Right ventricle myocardium superior (tissue), 1 donor: ENCODE data around the gene PDLIM4. TPM values are rescaled to one million over a fixed set of nuclear protein-coding genes. Genes with fewer than 3 reads are reported as not detected.

Experiments
- ATAC-seq: fragments of 200-7000 bp; cut with Tn5 transposase; one replicate; pipeline ENCODE4 v1.9.1; 2020; ENCODE audit warnings: mild to moderate bottlenecking; ENCODE audit not compliant: poor library complexity
- DNase-seq: peaks from one replicate; pipeline ENCODE4 v3.0.0-alpha.2; 2020
- intact Hi-C: fragments of 100-400 bp; cut with DNase I; formaldehyde crosslinking; loops from one replicate; pipeline ENCODE4 v1.11.2; 2022
- total RNA-seq: library from RNA; stranded (reverse); fragmentation: NEBNext Ultra II Directional; extraction: Animal tissue kit (Norgen Biotek cat#: 25700); gene quantifications from one replicate; pipeline ENCODE4 v1.2.1, GENCODE V29; 2021
- donor health status: DM: no; HTN: yes; CAD: no; lungs with severe emphysema.

The PDLIM4 gene
- total RNA-seq, 1 donor from 2014 or later: 5.2 TPM

DNA sequence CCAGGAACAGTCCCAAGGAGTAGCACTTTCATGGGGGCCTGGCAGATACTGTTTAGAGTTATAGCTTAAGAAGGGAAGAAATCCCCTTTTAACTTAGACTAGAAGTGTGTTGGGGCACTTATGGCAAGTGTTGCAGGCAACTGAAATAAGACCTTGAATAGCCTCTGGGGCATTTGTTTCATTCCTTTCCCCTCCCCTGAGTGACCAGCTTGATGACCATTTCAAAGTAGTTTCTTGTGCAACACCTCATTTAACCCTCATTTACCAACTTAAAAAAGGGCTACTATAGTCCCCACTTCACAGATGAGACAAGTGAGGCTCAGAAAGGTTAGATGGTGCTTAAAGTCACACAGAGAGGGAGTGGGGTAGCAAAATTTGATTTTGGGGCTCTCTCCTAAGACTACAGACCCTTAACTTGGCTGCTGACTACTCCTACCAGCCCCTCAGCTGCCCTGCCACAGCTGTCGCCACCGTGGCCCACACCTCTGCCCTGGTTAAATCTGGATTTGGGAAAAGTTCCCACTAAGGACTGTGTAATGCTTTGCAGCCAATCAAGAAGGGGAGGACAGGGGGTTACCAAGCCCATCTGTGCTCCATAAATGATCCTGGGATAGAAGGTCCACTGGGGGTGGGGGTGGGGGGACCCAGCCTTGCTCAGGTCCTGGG lies 5.5 kb downstream of the PDLIM4 start:
- DNase-seq: no peak
- intact Hi-C loops: no loop called here
- ATAC-seq: no peak

DNA sequence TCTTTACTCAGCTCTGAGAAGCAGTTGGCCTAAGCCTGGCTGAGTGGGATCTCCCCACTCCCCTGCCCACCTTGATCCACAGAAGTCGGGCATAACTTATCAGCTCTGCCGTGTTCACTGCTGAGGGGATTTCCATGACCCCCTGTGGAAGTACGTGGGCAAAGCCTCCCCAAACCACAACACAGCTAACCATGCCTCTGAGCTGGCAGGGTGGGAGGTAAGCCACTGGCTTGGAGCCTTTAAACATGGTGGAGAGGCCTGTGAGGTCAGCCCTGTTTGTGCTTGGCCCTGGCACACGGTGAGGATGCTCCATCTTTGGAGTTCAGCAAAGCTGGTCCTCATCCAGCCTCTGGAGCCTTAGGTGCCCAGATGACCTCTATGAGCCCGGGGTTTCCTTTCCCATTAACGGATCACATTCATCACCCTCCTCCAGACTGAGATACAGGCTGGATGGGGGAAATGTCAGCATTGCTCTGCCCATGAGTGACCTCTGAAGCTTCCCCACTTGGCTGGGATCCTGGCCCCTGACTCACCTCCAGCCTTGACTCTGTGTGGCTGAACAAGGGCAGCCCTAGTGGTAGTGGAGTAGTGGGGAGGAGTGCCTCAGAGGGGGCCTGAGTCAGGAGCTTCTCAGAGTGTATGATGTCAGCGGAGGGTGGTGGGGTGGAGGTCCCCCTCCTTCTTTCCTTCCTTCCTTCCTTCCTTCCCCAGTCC lies 6.2 kb downstream of the PDLIM4 start:
- intact Hi-C loops: no loop called here

DNA sequence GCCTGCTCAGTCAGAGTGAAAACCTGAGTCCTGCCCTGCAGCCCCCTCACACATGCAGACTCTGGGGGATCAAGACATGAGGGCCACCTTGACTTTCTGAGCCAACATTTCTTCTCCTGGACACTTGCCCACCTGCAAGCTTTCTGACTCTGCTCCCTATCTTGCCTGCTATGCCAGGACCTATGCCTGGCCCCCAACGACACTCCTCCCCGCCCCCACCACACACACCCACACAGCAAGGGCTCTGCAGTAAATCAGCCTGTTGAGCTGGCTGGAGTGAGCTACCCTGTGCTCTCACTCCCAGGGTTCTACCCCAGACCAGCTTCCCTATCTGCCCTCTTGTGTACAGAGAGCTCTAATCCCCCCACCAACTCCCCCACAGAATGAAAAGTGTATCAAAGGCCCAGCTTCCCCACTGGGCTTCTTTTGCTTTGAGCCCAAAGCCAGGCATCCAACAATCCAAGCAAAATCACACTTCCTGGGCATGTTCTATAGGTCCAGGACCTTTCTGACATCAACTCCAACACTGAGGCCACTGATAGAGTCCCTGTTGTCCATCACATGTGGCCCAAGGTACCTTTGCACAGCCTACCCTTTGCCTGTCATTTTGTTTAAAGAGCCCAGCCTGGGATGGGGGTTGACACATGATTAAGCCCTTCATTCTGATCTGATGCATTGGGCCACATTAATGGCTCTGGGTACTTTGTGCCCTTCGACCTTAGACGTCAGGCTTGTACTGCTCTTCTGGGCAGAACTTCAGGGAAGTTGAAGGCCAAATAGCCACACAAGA lies 7.2 kb downstream of the PDLIM4 start:
- ATAC-seq (no peak), DNase-seq (no peak)
- intact Hi-C loops: no loop called here

More for the DNA sequence above, 6.2 kb downstream of the PDLIM4 start:
- no peak for ATAC-seq
- DNase-seq: no peak

DNA sequence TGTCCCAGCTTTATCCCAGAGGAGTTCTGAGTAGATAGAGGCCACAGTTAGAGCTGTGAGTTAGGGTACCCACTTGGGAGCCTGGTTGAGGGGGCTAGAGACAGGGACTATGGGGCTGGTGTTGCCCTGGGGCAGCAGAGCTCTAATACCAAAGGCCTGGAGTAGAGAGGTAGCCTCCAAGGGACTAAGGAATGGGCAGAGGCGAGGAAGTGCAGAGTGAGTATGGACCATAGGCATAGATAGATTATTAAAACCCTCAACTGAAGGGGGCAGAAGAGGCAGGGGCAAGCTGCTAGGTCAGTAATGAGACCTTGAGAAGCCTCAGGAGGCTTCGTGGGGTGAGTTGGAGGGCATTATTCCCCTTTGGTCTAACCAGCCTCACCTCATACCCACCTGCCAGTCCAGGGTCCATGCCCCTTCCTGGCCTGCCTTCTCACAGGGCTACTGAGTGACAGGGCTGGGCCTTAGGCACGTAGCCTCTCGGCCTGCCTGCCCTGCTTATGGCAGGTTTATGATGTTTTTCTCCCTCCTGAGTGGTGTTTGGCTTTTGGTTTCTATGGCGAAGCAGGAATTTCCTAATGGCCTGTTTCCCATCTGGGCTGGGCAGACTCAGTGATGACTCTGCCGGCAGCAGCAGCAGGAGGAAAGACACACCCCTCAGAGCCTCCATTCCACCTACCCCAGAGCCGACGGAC lies 8.0 kb downstream of the PDLIM4 start:
- peak; percentile 60 for DNase-seq
- peak; percentile 54 for ATAC-seq
- intact Hi-C loops: no loop called here

DNA sequence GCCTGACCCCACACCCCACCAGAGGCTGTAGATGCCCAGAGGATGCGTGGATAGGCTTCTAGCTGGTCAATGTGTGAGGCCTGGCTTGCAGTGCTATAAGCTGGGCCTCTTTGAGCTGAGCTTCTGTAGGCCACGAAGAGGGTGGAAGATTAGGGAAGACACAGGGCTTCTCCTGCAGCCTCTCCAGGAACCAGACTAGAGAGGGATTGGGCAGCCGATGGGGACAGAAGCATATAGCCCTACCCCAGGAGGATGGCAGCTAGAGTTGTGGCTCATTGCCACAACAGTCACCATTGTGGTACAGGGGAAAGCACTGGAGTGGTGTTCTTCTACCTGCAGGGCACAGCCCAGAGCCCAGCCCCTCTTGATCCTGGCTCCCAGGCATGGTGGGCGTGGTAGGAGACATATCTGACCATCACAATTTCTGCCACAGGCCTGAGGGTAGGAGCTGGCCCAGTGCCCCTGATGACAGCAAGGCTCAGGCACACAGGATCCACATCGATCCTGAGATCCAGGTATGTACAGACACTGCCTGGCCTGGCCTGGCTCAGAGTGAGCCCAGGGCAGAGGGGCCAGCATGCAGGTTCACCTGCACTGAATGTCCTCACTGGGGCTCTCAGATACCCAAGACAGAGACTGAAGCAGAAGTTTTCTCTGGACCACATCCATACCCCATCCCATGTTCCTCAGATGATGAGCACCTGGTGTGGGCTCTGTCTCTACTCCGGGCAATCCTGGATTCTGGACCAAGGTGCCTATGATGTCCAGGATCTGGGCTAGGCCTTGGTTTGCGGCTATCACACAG lies 8.7 kb downstream of the PDLIM4 start:
- ATAC-seq: no peak
- DNase-seq: no peak
- intact Hi-C loops: no loop called here

DNA sequence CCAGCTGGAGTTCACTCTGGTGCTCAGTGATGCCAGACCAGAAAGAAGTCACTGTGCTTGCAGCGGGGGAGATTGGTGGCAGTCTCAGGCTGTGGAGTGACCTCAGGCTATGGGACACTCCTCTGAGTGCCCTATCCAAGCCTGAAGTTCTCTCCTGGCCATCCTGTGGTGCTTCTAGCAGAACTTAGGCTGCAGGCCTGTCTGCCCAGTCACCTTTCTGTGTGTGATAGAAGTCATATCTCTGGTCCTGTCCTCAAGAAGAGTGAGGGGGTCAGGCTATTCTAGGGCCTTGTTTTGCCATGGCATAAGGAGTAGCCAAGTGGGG lies 9.3 kb downstream of the PDLIM4 start:
- ATAC-seq: no peak

DNA sequence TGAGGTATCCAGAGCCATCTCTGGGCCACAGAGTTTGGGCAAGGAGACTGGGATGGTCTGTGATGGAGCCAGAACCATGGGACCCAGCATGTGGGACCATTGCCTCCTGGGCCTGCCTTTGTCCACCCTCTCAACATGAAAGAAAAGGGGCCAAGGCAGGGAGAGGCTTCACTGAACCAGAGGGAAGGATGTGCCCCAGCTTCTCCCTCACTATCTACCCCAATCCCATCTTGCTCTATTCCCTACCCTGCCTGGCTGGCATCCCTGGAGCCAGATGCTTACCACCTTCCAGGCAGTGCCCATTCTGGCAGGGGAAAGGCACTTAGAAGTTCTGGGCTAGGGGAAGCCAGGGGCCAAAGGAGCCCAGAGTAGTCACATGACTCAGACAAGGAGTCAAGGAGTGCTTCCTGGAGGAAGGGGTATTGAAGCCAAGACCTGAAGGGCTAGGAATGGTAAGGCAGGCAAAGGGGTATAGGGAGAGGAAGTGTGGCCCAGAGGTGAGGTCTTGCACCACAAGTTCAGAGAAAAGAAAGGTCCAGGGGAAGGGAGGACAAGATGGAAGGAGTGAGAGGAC lies 9.8 kb downstream of the PDLIM4 start:
- no peak for ATAC-seq
- no peak for DNase-seq
- intact Hi-C loops: no loop called here

More for the DNA sequence above, 9.3 kb downstream of the PDLIM4 start:
- DNase-seq: no peak
- intact Hi-C loops: no loop called here

DNA sequence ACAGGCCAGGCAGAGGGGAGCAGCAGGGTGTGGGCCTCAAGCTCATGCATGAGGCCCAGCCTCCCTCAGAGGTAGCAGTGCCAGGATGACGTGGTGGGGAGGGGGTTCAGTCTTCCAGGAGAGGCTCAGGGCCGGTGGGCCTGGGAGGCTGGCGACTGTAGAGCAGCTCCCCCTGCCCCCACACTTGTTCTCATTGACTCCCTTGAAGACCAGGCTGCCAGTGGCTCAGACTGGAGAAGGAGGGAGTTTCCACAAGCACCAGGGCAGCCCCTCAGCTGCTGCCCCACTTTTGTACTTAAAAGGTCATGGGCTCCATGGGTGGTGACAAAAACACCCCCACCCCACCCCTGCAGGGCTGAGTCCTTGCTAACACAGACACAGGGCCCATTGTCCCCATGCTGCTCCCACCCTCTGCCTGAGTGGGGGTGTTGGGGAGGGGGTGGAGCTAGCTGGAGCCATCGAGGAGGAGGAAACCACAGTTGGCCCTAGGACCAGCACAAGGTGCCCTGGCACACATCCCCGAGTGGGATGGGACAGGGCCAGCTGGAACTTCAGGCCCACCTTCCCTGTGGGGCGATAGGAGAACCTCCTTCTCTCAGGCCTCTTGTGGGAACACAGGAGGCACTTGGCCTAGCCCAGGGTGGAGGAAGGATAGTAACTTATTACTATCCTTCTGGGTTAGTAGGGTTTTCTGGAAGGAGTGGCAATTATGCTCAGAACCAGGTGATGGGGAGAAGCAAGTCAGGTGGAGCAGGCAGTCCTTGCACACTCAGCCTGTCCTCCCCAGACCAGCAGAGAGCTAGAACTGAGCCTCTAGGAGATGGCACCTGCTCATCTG lies 10.7 kb downstream of the PDLIM4 start:
- DNase-seq: no peak
- no peak for ATAC-seq
- intact Hi-C loops: no loop called here

DNA sequence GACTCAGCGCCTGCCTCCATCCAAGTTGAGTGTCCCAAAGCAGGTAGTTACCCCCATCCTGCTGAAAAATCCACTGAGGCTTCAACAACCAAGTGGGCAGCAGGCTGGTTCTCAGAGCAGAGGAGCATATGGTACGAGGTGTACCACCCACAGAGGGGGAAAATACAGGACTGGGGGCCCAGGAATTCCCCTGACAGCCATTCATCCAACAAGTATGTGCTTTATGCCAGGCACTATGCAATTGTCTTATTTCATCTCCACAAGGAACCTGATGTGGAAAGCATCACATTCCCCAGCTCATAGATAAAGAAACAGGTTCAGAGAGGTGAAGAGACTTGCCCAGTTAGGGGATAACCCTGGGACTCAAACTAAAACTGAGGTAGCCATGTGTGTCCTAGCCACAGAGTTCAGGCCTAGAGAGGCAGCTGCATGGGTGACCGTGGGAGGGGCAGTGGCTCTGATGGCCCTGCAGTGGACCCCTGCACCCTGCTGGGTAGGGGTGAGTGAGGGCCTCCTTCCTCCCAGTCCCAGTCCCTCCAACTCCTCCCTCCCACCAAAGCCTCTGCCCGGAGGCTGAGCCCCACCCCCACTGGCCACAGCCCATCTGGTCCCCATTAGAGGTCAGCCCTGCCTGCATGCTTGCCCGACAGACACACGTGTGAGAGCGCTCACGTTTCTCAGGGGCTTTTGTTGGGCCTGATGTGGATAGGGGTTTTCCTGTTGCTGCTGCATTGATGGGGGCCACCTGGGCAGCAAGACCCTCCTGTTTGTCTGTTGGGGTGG lies 11.5 kb downstream of the PDLIM4 start:
- DNase-seq (no peak), ATAC-seq (no peak)
- intact Hi-C loops: no loop called here

DNA sequence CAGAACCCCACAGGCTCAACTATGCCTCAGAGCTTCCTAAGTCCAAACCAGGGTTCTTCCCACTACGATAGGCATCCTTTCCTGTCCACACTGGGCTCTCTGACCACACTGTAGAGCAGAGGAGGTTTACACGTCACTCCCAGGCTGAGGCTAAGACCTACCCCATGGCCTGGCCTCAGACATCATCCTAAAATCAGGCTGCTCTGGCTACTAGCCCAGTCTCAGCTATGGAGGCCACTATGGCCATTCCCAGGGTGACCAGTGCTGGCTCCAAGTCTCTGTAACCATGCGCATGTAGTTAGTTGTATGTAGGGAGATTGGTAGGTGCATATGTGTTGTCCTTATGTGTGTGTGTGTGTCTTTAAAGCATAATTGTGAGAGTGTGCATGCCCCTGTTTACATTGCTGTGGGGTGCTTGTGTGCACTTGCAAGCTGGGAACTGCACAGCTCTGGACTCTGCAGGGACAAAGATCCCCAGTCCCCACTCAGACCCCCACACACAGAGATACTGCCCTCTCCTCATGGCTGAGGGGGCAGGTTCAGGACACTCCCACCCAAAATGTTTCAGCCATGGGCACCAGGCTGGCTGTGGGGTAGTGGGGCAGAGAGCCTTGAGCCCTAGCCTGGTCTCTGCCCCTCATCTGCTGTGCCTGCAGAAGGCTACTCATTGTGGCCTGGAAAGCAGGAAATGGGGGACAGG lies 12.3 kb downstream of the PDLIM4 start:
- intact Hi-C loops: loop anchor here (10.0 kb wide), 1 partner anchor 235 kb away; no protein-coding TSS in a partner anchor
- ATAC-seq: no peak
- no peak for DNase-seq

DNA sequence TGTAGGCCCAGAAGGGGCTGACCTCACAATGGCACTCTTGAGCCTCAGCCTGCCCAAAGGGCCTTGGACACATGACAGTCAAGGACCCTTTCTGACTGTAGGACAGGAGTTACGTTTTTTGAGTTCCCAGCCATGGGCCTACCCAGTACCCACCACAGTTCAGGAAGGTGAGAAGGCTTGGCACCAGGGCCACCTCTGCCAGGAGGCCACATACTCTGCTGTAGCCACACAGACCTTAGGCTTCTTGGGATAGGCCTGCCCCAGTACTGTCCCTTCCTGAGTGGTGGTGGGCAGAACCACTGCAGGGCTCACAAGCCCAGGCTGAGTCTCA lies 12.8 kb downstream of the PDLIM4 start:
- intact Hi-C loops: loop anchor here (10.0 kb wide), 1 partner anchor 235 kb away; no protein-coding TSS in a partner anchor
- DNase-seq (no peak), ATAC-seq (no peak)

DNA sequence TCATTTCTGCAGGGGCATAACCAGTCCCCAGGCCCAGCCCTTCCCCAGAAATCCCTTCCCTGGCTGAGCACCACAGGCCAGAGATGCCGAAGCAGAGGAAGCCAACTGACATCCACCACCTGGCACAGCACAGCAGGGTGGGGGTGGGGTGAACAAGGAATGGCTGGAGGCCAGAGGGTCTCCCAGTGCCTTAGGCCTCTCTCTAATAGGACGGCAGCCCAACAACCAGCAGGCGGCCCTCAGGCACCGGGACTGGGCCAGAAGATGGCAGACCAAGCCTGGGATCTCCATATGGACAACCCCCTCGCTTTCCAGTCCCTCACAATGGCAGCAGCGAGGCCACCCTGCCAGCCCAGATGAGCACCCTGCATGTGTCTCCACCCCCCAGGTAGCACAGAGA lies 13.2 kb downstream of the PDLIM4 start:
- ATAC-seq (no peak), DNase-seq (no peak)
- intact Hi-C loops: loop anchor here (10.0 kb wide), 1 partner anchor 234 kb away; no protein-coding TSS in a partner anchor

DNA sequence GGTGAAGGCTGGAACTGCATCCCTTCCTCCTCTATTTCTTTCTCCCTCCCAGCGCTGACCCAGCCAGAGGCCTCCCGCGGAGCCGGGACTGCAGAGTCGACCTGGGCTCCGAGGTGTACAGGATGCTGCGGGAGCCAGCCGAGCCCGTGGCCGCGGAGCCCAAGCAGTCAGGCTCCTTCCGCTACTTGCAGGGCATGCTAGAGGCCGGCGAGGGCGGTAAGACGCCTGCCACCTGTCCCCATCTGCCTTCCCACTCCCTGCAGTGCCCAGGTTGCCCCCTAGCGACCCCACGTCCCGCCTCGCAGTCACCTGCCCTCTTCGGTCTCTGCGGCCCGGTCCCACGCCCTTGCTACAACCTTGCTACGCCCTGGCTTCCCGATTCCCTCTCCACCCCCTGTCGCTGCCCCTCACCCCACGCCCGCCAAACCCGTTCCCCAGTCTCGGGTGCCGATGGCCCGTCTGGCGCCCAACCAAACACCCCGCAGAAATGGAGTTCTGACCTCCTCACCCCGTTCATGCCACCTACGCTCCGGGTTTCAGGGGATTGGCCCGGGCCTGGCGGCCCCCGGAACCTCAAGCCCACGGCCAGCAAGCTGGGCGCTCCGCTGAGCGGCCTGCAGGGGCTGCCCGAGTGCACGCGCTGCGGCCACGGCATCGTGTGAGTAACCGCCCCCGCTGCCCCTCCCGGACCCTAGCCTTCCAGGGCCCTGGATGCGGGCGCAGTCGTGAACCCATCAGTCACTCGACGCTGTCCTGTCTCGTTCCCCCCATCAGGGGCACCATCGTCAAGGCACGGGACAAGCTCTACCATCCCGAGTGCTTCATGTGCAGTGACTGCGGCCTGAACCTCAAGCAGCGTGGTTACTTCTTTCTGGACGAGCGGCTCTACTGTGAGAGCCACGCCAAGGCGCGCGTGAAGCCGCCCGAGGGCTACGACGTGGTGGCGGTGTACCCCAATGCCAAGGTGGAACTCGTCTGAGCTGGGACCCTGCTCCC lies 14.1 kb downstream of the PDLIM4 start:
- no peak for DNase-seq
- intact Hi-C loops: loop anchor here (10.0 kb wide), 1 partner anchor 233 kb away; no protein-coding TSS in a partner anchor
- ATAC-seq: peak; percentile 50

DNA sequence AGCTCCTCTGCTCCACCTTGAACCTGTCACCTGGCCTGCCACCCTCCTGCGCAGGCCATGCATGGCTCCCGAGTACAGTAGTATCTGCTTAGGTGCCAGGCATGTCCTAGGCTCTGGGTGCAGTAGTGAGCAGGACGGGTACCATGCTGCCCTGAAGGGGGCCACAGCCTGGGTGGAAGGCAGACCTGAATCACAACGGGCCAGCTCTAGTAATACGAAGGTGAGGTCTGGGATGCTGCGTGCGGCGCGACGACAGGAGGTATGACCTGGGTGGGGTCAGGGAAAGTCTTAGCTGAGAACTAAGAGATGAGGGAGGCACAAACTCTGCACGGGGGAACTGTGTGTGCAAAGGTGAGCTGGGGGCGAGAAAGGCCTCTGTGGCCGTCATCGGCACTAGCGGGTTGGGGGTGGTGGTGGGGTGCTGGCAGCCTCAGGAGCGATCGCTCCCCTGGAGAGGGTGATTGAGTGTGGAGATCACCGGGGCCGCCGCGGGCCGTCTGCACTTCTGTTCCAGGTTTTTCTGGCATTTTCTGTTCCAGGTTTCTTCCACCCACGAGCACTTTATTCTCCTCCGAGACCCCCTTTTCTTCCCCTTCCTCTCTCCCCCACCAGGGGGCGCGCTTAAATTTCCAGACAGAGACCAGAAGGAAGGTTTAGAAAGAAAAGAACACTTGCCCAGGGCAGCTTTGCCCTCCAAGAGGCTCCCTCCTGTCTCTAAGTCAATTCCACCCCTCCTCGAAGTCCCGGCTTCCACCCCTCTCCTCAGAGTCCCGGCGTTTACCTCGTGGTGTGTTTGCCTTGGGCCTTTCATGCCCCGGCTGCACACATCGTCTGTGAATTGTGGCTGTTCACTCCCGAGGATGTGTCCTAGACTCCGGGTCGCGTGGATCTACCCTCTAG lies 15.1 kb downstream of the PDLIM4 start:
- ATAC-seq: peak; percentile 66
- peak; percentile 74 for DNase-seq
- intact Hi-C loops: loop anchor here (10.0 kb wide), 1 partner anchor 232 kb away; no protein-coding TSS in a partner anchor
